DOHH2 (cell line): ENCODE measurements around the gene SLC16A8.
"Not testable (repeated sequence)": the region's sequence is repeated elsewhere in the genome, so short reads cannot be mapped to it uniquely, and the experiment has no call there.

Experiments
- H3F3A ChIP-seq: fragments of 200-600 bp; sonication (generic), shearing (Covaris generic); 2 replicates; pipeline ENCODE4 v1.6.0; 2016; ENCODE audit warnings: antibody characterized with exemption, mild to moderate bottlenecking; ENCODE audit not compliant: control insufficient read depth, insufficient read depth
- H3K27ac ChIP-seq: fragments of 200-600 bp; sonication (generic); 2 replicates; pipeline ENCODE4 v1.5.1; 2014; ENCODE audit warnings: low read depth, mild to moderate bottlenecking, low read length, moderate library complexity
- H3K27me3 ChIP-seq: fragments of 200-600 bp; sonication (generic); 2 replicates; pipeline ENCODE4 v1.6.1; 2014; ENCODE audit warnings: mild to moderate bottlenecking, low read length, mixed read lengths; ENCODE audit not compliant: control insufficient read depth
- H3K36me3 ChIP-seq: fragments of 200-600 bp; sonication (generic); 2 replicates; pipeline ENCODE4 v1.6.1; 2014; ENCODE audit warnings: mild to moderate bottlenecking, low read length, moderate library complexity, mixed read lengths; ENCODE audit not compliant: control insufficient read depth
- H3K4me1 ChIP-seq: fragments of 200-600 bp; sonication (generic); 2 replicates; pipeline ENCODE4 v1.6.1; 2014; ENCODE audit warnings: mild to moderate bottlenecking, low read length, mixed read lengths; ENCODE audit not compliant: control insufficient read depth
- H3K4me2 ChIP-seq: fragments of 200-600 bp; sonication (generic); 2 replicates; pipeline ENCODE4 v1.6.0; 2014; ENCODE audit warnings: mild to moderate bottlenecking, low read length, moderate library complexity
- H3K4me3 ChIP-seq: fragments of 200-600 bp; sonication (generic); 2 replicates; pipeline ENCODE4 v1.5.1; 2014; ENCODE audit warnings: mild to moderate bottlenecking, low read length, mixed read lengths
- H3K79me2 ChIP-seq: fragments of 200-600 bp; sonication (generic); 2 replicates; pipeline ENCODE4 v1.6.1; 2014; ENCODE audit warnings: mild to moderate bottlenecking, low read length, mixed read lengths; ENCODE audit not compliant: control insufficient read depth
- H3K9me2 ChIP-seq: fragments of 200-600 bp; sonication (generic); replicated peaks from 2 replicates; pipeline ENCODE4 v1.6.1; 2014; ENCODE audit warnings: mild to moderate bottlenecking, low read length, mixed read lengths; ENCODE audit not compliant: control insufficient read depth
- H3K9me3 ChIP-seq: fragments of 200-600 bp; sonication (generic); 2 replicates; pipeline ENCODE4 v1.6.1; 2014; ENCODE audit warnings: antibody characterized with exemption, low read length, mixed read lengths; ENCODE audit not compliant: control insufficient read depth, insufficient read depth
- H4K20me1 ChIP-seq: fragments of 200-600 bp; sonication (generic); 2 replicates; pipeline ENCODE4 v1.6.0; 2014; ENCODE audit warnings: low read depth, mild to moderate bottlenecking, antibody characterized with exemption, low read length, moderate library complexity; ENCODE audit not compliant: control insufficient read depth, insufficient read depth
- EZH2phosphoT487 ChIP-seq: fragments of 200-600 bp; sonication (generic); IDR thresholded peaks from 2 replicates; pipeline ENCODE4 v1.6.1; 2017; ENCODE audit warnings: borderline replicate concordance, mild to moderate bottlenecking, antibody characterized with exemption, low read length, moderate library complexity, mixed read lengths
- TF ChIP-seq, protein P1 (sequence below): fragments of 200-600 bp; sonication (generic); IDR thresholded peaks from one replicate; pipeline ENCODE4 v1.5.1; 2014; ENCODE audit warnings: antibody characterized with exemption, mild to moderate bottlenecking, low read depth, low read length; ENCODE audit not compliant: poor library complexity, severe bottlenecking

SLC16A8 gene

GRCh38 chr22:38120359-38121110 lies 36.6 kb upstream of the SLC16A8 start:
- TF ChIP-seq, protein P1, sequence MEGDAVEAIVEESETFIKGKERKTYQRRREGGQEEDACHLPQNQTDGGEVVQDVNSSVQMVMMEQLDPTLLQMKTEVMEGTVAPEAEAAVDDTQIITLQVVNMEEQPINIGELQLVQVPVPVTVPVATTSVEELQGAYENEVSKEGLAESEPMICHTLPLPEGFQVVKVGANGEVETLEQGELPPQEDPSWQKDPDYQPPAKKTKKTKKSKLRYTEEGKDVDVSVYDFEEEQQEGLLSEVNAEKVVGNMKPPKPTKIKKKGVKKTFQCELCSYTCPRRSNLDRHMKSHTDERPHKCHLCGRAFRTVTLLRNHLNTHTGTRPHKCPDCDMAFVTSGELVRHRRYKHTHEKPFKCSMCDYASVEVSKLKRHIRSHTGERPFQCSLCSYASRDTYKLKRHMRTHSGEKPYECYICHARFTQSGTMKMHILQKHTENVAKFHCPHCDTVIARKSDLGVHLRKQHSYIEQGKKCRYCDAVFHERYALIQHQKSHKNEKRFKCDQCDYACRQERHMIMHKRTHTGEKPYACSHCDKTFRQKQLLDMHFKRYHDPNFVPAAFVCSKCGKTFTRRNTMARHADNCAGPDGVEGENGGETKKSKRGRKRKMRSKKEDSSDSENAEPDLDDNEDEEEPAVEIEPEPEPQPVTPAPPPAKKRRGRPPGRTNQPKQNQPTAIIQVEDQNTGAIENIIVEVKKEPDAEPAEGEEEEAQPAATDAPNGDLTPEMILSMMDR, result no peak
- TF ChIP-seq EZH2phosphoT487, result no peak
- H3K27ac ChIP-seq, result no peak overlapping the region

GRCh38 chr22:38118747-38119146 lies 34.8 kb upstream of the SLC16A8 start:
- H4K20me1 ChIP-seq, H3K9me3 ChIP-seq, H3K9me2 ChIP-seq, H3K4me1 ChIP-seq, H3K4me2 ChIP-seq, H3K27me3 ChIP-seq, H3K4me3 ChIP-seq, H3K79me2 ChIP-seq, H3F3A ChIP-seq, H3K27ac ChIP-seq, H3K36me3 ChIP-seq: not testable (repeated sequence)

More at GRCh38 chr22:38120359-38121110, 36.6 kb upstream of the SLC16A8 start:
- H3F3A ChIP-seq, result no peaks in the 10 kb centered on the region
- H4K20me1 ChIP-seq, result no peaks in the 10 kb centered on the region
- H3K27me3 ChIP-seq, result no peaks in the 10 kb centered on the region
- H3K4me1 ChIP-seq, result no peaks in the 10 kb centered on the region
- H3K4me2 ChIP-seq, result no peak overlapping the region
- no peaks in the 10 kb centered on the region for H3K36me3 ChIP-seq
- no peaks in the 10 kb centered on the region for H3K9me3 ChIP-seq
- no peaks in the 10 kb centered on the region for H3K79me2 ChIP-seq
- no peak overlapping the region for H3K4me3 ChIP-seq
- no peaks in the 10 kb centered on the region for H3K9me2 ChIP-seq

DNA sequence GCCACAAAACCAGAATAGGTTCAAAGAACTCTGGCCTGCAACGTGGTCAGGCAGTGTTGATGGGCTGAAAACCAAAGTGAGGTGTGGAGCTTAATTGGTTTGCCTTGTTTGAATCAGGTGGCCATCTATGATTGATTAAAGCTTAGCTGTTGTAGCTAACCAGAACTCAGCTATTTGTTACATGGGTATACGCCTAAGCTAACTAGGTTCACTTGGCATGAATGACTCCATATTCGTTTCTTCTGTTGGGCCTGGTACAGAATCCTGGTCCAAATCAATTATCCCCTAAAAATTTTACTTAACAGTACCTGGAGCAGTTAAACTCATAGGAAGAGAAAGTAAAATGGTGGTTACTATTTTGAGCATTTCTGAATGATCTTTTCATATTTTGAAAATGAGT lies 34.2 kb upstream of the SLC16A8 start:
- H3F3A ChIP-seq, result no peaks in the 10 kb centered on the region
- H3K79me2 ChIP-seq, result no peaks in the 10 kb centered on the region
- H4K20me1 ChIP-seq, result no peaks in the 10 kb centered on the region
- TF ChIP-seq EZH2phosphoT487, result no peak
- TF ChIP-seq, protein P1, result no peak
- H3K27ac ChIP-seq, result no peak overlapping the region
- H3K27me3 ChIP-seq, result no peaks in the 10 kb centered on the region
- no peaks in the 10 kb centered on the region for H3K36me3 ChIP-seq
- H3K4me1 ChIP-seq, result no peaks in the 10 kb centered on the region
- no peaks in the 10 kb centered on the region for H3K9me2 ChIP-seq
- H3K4me2 ChIP-seq, result no peak overlapping the region
- H3K9me3 ChIP-seq, result no peaks in the 10 kb centered on the region
- H3K4me3 ChIP-seq, result no peak overlapping the region

- not testable (repeated sequence) for H3K9me3 ChIP-seq, H3K4me3 ChIP-seq, H3K4me1 ChIP-seq, H3K36me3 ChIP-seq, H4K20me1 ChIP-seq, H3K9me2 ChIP-seq, H3K27me3 ChIP-seq, H3K79me2 ChIP-seq, H3K4me2 ChIP-seq, H3F3A ChIP-seq, H3K27ac ChIP-seq
Observed at GRCh38 chr22:38117556-38117955, 33.6 kb upstream of the SLC16A8 start.
